ENCODE results near the gene FAM117A.

Gene FAM117A

DNA sequence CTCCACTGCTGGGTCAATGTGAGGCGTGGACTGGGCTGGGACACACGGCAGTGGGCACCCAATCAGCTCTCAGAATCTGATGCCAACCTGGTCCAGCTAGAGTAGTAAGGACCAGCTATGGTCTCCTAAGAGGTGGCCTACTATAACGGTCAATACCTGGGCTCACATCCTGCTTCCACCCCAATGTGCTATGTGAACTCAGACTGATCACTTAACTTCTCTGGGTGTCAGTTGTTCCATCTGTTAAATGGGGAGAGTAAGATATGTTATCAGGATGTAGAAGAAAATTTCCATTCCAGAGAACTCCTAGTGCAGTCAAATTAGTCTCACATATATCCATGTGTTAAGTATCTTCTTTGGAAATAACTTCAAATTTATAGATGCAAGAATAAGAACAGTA is 14.2 kb downstream of the FAM117A start:
- peaks cover 15% of the 10 kb centered on the region for H4K20me1 ChIP-seq (ENCODE audit: insufficient read depth, low read length)
- H3K36me3 ChIP-seq (ENCODE audit: insufficient read depth, low read length): no peaks in the 10 kb centered on the region
- ATAC-seq (ENCODE audit: insufficient read depth, low read depth) (no peak), DNase-seq (no peak)
- peaks cover 76% of the 10 kb centered on the region for H3K79me2 ChIP-seq (ENCODE audit: insufficient read depth, low read length)
- H3K9ac ChIP-seq (ENCODE audit: low read depth, low read length): peak overlapping the region; percentile 9; the same call in 1 of the 2 replicates
- no peaks in the 10 kb centered on the region for H3K27me3 ChIP-seq (ENCODE audit: insufficient read depth, low read length, poor library complexity)
- no peak overlapping the region for H2AFZ ChIP-seq (ENCODE audit: low read depth, low read length)
- peak overlapping the region; percentile 92 for H3K27ac ChIP-seq (ENCODE audit: low read length)
- H3K4me1 ChIP-seq (ENCODE audit: insufficient read depth, low read length): peaks cover 68% of the 10 kb centered on the region
- H3K9me3 ChIP-seq (ENCODE audit: insufficient read depth, low read length, severe bottlenecking): no peaks in the 10 kb centered on the region
- no peak for TF ChIP-seq EZH2 (IDR thresholded peaks at IDR 0.05; ENCODE audit: borderline replicate concordance, low read depth, low read length, severe bottlenecking)
- TF ChIP-seq, protein P1, sequence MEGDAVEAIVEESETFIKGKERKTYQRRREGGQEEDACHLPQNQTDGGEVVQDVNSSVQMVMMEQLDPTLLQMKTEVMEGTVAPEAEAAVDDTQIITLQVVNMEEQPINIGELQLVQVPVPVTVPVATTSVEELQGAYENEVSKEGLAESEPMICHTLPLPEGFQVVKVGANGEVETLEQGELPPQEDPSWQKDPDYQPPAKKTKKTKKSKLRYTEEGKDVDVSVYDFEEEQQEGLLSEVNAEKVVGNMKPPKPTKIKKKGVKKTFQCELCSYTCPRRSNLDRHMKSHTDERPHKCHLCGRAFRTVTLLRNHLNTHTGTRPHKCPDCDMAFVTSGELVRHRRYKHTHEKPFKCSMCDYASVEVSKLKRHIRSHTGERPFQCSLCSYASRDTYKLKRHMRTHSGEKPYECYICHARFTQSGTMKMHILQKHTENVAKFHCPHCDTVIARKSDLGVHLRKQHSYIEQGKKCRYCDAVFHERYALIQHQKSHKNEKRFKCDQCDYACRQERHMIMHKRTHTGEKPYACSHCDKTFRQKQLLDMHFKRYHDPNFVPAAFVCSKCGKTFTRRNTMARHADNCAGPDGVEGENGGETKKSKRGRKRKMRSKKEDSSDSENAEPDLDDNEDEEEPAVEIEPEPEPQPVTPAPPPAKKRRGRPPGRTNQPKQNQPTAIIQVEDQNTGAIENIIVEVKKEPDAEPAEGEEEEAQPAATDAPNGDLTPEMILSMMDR (IDR thresholded peaks at IDR 0.05; ENCODE audit: borderline replicate concordance, extremely low read depth, low read length, poor library complexity, severe bottlenecking): no peak
- peak overlapping the region; percentile 37; the same call in 1 of the 2 replicates for H3K4me2 ChIP-seq (ENCODE audit: insufficient read depth, low read length)
- no peak overlapping the region for H3K4me3 ChIP-seq (ENCODE audit: low read depth in 1 of 2, low read length in 2 of 2)

DNA sequence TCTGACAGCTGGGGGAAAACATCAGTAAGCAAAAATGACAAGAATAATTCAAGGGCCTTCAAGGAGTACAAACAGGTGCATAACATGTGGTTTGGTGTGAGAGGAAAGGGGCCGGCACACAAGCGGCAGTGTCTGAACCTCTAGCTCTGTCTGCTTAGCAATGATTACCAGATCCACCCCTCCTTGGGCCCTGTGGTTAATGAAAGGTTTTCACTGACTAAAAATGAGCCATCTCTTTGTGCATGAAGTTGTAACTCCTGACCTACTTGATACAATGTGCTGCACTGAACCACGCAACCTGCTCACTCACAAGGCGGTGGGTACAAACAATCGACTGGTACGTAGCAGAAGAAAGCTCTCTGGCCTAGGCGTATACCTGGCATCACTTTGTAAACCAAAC is 15.1 kb downstream of the FAM117A start:
- Histone ChIP-seq H2AFZ (ENCODE audit: low read depth, low read length) (no peak overlapping the region), H3K4me3 (ENCODE audit: low read depth in 1 of 2, low read length in 2 of 2) (no peak overlapping the region), H3K4me2 (ENCODE audit: insufficient read depth, low read length) (peak overlapping the region; percentile 66; the same call in 1 of the 2 replicates), H3K27ac (ENCODE audit: low read length) (peak overlapping the region; percentile 92), H3K36me3 (ENCODE audit: insufficient read depth, low read length) (no peaks in the 10 kb centered on the region), H3K27me3 (ENCODE audit: insufficient read depth, low read length, poor library complexity) (no peaks in the 10 kb centered on the region), H3K9me3 (ENCODE audit: insufficient read depth, low read length, severe bottlenecking) (no peaks in the 10 kb centered on the region), H3K4me1 (ENCODE audit: insufficient read depth, low read length) (peaks cover 68% of the 10 kb centered on the region), H3K79me2 (ENCODE audit: insufficient read depth, low read length) (peaks cover 78% of the 10 kb centered on the region), H3K9ac (ENCODE audit: low read depth, low read length) (peak overlapping the region; percentile 50), H4K20me1 (ENCODE audit: insufficient read depth, low read length) (peaks cover 15% of the 10 kb centered on the region)
- TF ChIP-seq, protein P1 (IDR thresholded peaks at IDR 0.05; ENCODE audit: borderline replicate concordance, extremely low read depth, low read length, poor library complexity, severe bottlenecking): no peak
- TF ChIP-seq EZH2 (IDR thresholded peaks at IDR 0.05; ENCODE audit: borderline replicate concordance, low read depth, low read length, severe bottlenecking): no peak
- peak; percentile 88 for ATAC-seq (ENCODE audit: insufficient read depth, low read depth)
- peak; percentile 82 for DNase-seq

DNA sequence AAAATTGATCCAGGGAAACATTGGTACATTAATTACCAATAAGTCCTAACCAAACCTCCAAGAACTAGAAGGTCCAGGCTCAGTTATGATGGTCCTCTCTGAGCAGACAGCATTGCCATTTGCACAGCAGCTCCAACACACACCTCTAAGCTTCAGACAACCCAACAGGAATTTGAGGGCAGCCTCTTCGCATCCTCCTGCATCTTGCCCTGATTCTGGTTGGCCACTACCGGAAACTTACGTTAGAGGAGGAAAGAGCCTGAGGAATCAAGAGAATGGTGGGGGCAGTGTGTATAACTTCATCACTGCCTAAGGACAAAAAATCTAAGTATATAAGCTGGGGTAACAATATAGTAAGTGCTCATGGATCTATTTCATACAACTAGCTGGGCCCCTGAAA is 15.7 kb downstream of the FAM117A start:
- TF ChIP-seq, protein P1 (IDR thresholded peaks at IDR 0.05; ENCODE audit: borderline replicate concordance, extremely low read depth, low read length, poor library complexity, severe bottlenecking): no peak
- TF ChIP-seq EZH2 (IDR thresholded peaks at IDR 0.05; ENCODE audit: borderline replicate concordance, low read depth, low read length, severe bottlenecking): no peak
- peak; percentile 45 for DNase-seq
- Histone ChIP-seq H3K4me3 (ENCODE audit: low read depth in 1 of 2, low read length in 2 of 2) (no peak overlapping the region), H3K4me1 (ENCODE audit: insufficient read depth, low read length) (peaks cover 73% of the 10 kb centered on the region), H3K9ac (ENCODE audit: low read depth, low read length) (0 out of 2 replicates have a peak overlapping the region, but pooled peaks have one; percentile 50), H3K27ac (ENCODE audit: low read length) (peak overlapping the region; percentile 92), H2AFZ (ENCODE audit: low read depth, low read length) (no peak overlapping the region), H3K4me2 (ENCODE audit: insufficient read depth, low read length) (peak overlapping the region; percentile 66), H4K20me1 (ENCODE audit: insufficient read depth, low read length) (peaks cover 15% of the 10 kb centered on the region), H3K27me3 (ENCODE audit: insufficient read depth, low read length, poor library complexity) (no peaks in the 10 kb centered on the region), H3K79me2 (ENCODE audit: insufficient read depth, low read length) (peaks cover 76% of the 10 kb centered on the region), H3K9me3 (ENCODE audit: insufficient read depth, low read length, severe bottlenecking) (no peaks in the 10 kb centered on the region), H3K36me3 (ENCODE audit: insufficient read depth, low read length) (no peaks in the 10 kb centered on the region)
- ATAC-seq (ENCODE audit: insufficient read depth, low read depth): peak; percentile 15; the same call in 2 of the 3 replicates
